Endothelial cell of umbilical vein (primary cell): ENCODE results near the gene PDCD7. TPM values are rescaled to one million over a fixed set of nuclear protein-coding genes. Genes with fewer than 3 reads are reported as not detected.

Experiments used
- BruUV-seq: library from RNA; stranded (reverse); fragments of 400-500 nt; replicated peaks from 2 replicates; lab custom pipeline; 2021; lab: Mats Ljungman, UMichigan
- CTCF ChIA-PET: fragments of 300-600, 350-600 bp; sonication (Branson Sonifier 250); formaldehyde crosslinking; loops from one replicate; lab custom pipeline; 2021; ENCODE audit warnings: antibody characterized with exemption, inconsistent platforms; lab: Charles Lee
- POLR2A ChIA-PET: fragments of 300-600, 350-600 bp; sonication (Branson Sonifier 250); formaldehyde crosslinking; loops from one replicate; lab custom pipeline; 2021; ENCODE audit warnings: antibody characterized with exemption, inconsistent platforms; lab: Charles Lee
- DNase-seq: peaks from one replicate; pipeline ENCODE4 v3.0.0-alpha.2; 2011; ENCODE audit warnings: low read depth, low spot score
- FAIRE-seq: peaks from 2 replicates; lab custom pipeline; 2011; peaks lifted over from hg19 to GRCh38; lab: Jason Lieb, UNC
- H2AFZ ChIP-seq: 2 replicates; pipeline ENCODE4 v1.6.0; 2012; ENCODE audit warnings: low read depth, low read length, control low read depth, inconsistent platforms
- H3K27ac ChIP-seq: 2 replicates; pipeline ENCODE4 v1.5.1; 2011; ENCODE audit warnings: low read depth, mild to moderate bottlenecking, control low read depth, low read length, moderate library complexity; ENCODE audit not compliant: insufficient read depth
- H3K27me3 ChIP-seq, 2 experiments: 2 replicates each; pipeline versions ENCODE4 v1.6.0 to v1.6.1; 2011; ENCODE audit warnings: low read length in 2 of 2, mixed read lengths in 1 of 2; ENCODE audit not compliant: control insufficient read depth in 2 of 2, insufficient read depth in 2 of 2
- H3K36me3 ChIP-seq, 2 experiments: 2 replicates in 1 of 2; 3 replicates in 1 of 2; pipeline ENCODE4 v1.5.1; 2011; ENCODE audit warnings: low read length in 2 of 2, mild to moderate bottlenecking in 1 of 2, moderate library complexity in 1 of 2; ENCODE audit not compliant: control insufficient read depth in 2 of 2, insufficient read depth in 2 of 2; ENCODE audit errors: extremely low read depth in 1 of 2
- H3K4me1 ChIP-seq: 3 replicates; pipeline ENCODE4 v1.5.1; 2011; ENCODE audit warnings: mild to moderate bottlenecking, low read length; ENCODE audit not compliant: control insufficient read depth, insufficient read depth; ENCODE audit errors: extremely low read depth
- H3K4me2 ChIP-seq: 2 replicates; pipeline ENCODE4 v1.6.1; 2011; ENCODE audit warnings: low read length, control low read depth, mixed read lengths; ENCODE audit not compliant: insufficient read depth
- H3K4me3 ChIP-seq, 3 experiments: fragments of 200-600 bp in 1 of 3; sonication (generic), shearing (Covaris generic) in 1 of 3; replicated peaks in 1 of 3; 2 replicates each; pipeline ENCODE4 v1.5.1; 2011 to 2016; ENCODE audit warnings: control low read depth in 3 of 3, low read length in 3 of 3, mild to moderate bottlenecking in 2 of 3, inconsistent platforms in 1 of 3, low read depth in 1 of 3, moderate library complexity in 1 of 3; ENCODE audit not compliant: insufficient read depth in 1 of 3
- H3K79me2 ChIP-seq: 2 replicates; pipeline ENCODE4 v1.6.0; 2012; ENCODE audit warnings: low read length, inconsistent platforms; ENCODE audit not compliant: control insufficient read depth, insufficient read depth
- H3K9ac ChIP-seq: replicated peaks from 2 replicates; pipeline ENCODE3; 2011; ENCODE audit warnings: low read length, control low read depth; ENCODE audit not compliant: insufficient read depth; ENCODE audit errors: extremely low read depth
- H3K9me1 ChIP-seq: replicated peaks from 3 replicates; pipeline ENCODE4 v1.6.0; 2011; ENCODE audit warnings: mild to moderate bottlenecking, low read length; ENCODE audit not compliant: control insufficient read depth, insufficient read depth; ENCODE audit errors: extremely low read depth
- H3K9me3 ChIP-seq: replicated peaks from 2 replicates; pipeline ENCODE4 v1.5.1; 2012; ENCODE audit warnings: low read length, inconsistent platforms; ENCODE audit not compliant: control insufficient read depth, insufficient read depth
- H4K20me1 ChIP-seq: replicated peaks from 2 replicates; pipeline ENCODE3; 2011; ENCODE audit warnings: mild to moderate bottlenecking, low read length; ENCODE audit not compliant: control insufficient read depth, insufficient read depth; ENCODE audit errors: extremely low read depth
- CTCF ChIP-seq, 2 donors: IDR thresholded peaks; 1 replicate in 1 of 2; 2 replicates in 1 of 2; pipeline ENCODE4 v1.5.1; 2011; ENCODE audit warnings: low read length in 2 of 2, mild to moderate bottlenecking in 2 of 2, moderate library complexity in 2 of 2, control low read depth in 1 of 2, inconsistent platforms in 1 of 2, low read depth in 1 of 2; ENCODE audit not compliant: insufficient read depth in 1 of 2; ENCODE audit errors: extremely low read depth in 1 of 2
- EZH2 ChIP-seq: IDR thresholded peaks from 2 replicates; pipeline ENCODE4 v1.6.1; 2012; ENCODE audit warnings: borderline replicate concordance, low read depth, mild to moderate bottlenecking, moderate library complexity, low read length, inconsistent platforms; ENCODE audit not compliant: severe bottlenecking
- FOS ChIP-seq: IDR thresholded peaks from 2 replicates; pipeline ENCODE4 v1.6.1; 2011; ENCODE audit warnings: mild to moderate bottlenecking, low read length, moderate library complexity, borderline replicate concordance; ENCODE audit not compliant: insufficient read depth
- GATA2 ChIP-seq: IDR thresholded peaks from 2 replicates; pipeline ENCODE4 v1.7.0; 2011; ENCODE audit warnings: low read depth, mild to moderate bottlenecking, moderate library complexity, mixed read lengths, low read length; ENCODE audit not compliant: insufficient read length, insufficient read depth
- JUN ChIP-seq: IDR thresholded peaks from 2 replicates; pipeline ENCODE4 v1.6.1; 2011; ENCODE audit warnings: borderline replicate concordance, low read depth; ENCODE audit not compliant: insufficient read length, insufficient read depth
- MAX ChIP-seq: IDR thresholded peaks from 2 replicates; pipeline ENCODE4 v1.6.1; 2011; ENCODE audit not compliant: insufficient read depth, insufficient read length
- MYC ChIP-seq: IDR thresholded peaks from one replicate; pipeline ENCODE4 v1.6.1; 2011; ENCODE audit warnings: mild to moderate bottlenecking, low read depth, low read length
- POLR2A ChIP-seq: IDR thresholded peaks from 2 replicates; pipeline ENCODE4 v1.6.1; 2012; ENCODE audit warnings: low read depth, mild to moderate bottlenecking, control low read depth, low read length
- POLR2AphosphoS5 ChIP-seq: IDR thresholded peaks from 2 replicates; pipeline ENCODE4 v1.6.1; 2012; ENCODE audit warnings: low read depth, mild to moderate bottlenecking, control low read depth, low read length, moderate library complexity; ENCODE audit not compliant: insufficient read depth
- dilution Hi-C: fragments of 300-500 bp; cut with MboI; formaldehyde crosslinking; loops from one replicate; pipeline ENCODE4 v1.15.0; 2019; ENCODE audit warnings: low sequenced_read_pairs; ENCODE audit not compliant: extremely low pct_ligation_motif_present
- intact Hi-C: fragments of 100-400 bp; cut with micrococcal nuclease; formaldehyde crosslinking; loops from one replicate; pipeline ENCODE4 v1.10.0; 2022
- polyA plus RNA-seq, 4 experiments: library from polyadenylated mRNA; depleted of rRNA in 3 of 4; stranded (reverse) in 3 of 4; unstranded in 1 of 4; fragments of >200 nt; gene quantifications; 2 replicates each; pipeline versions ENCODE4 v1.2.1 to v1.2.3, GENCODE V29; 2011 to 2012; ENCODE audit warnings: missing spikeins in 1 of 4
- total RNA-seq: library from RNA; stranded (reverse); gene quantifications from 2 replicates; pipeline ENCODE4 v1.2.3, GENCODE V29; 2021

PDCD7 gene
- total and polyA plus RNA-seq, 2 donors (not counting 3 experiments of a cell fraction or from before 2014, with no cell fraction given), result 12.1 to 19.5 TPM

- no peak overlapping the region for H2AFZ ChIP-seq
- H3K36me3 ChIP-seq, result peaks cover 0 to 9% of the 10 kb centered on the region in 2 experiments
- FAIRE-seq, result no peak
- intact Hi-C loops, result no loop called here
- no peaks in the 10 kb centered on the region for H4K20me1 ChIP-seq
- no peak overlapping the region for H3K9ac ChIP-seq
- DNase-seq, result no peak
- H3K27me3 ChIP-seq, result no peaks in the 10 kb centered on the region
- H3K9me3 ChIP-seq, result no peaks in the 10 kb centered on the region
- H3K4me1 ChIP-seq, result no peaks in the 10 kb centered on the region
- no peak overlapping the region for H3K27ac ChIP-seq
- no peak for TF ChIP-seq GATA2
- TF ChIP-seq MAX, result no peak
- TF ChIP-seq MYC, result no peak
- no peak for TF ChIP-seq JUN
- TF ChIP-seq POLR2A, result no peak
- TF ChIP-seq CTCF (IDR thresholded peaks at IDR 0.05; ENCODE audit: extremely low read depth in 1 of 2, insufficient read depth in 1 of 2, low read depth in 1 of 2, low read length in 2 of 2), result no peak
- TF ChIP-seq POLR2AphosphoS5, result no peak
- no peak for TF ChIP-seq EZH2
- no peak for TF ChIP-seq FOS
- H3K9me1 ChIP-seq, result no peaks in the 10 kb centered on the region
- H3K79me2 ChIP-seq, result no peaks in the 10 kb centered on the region
- H3K4me2 ChIP-seq, result no peak overlapping the region
- dilution Hi-C loops, result no loop called here
- ChIA-PET POLR2A (no interaction called here), CTCF (interaction anchor here (1.2 kb wide), 1 partner anchor 10 kb away, joined by 6 read pairs; no protein-coding TSS in a partner anchor)
- no peak overlapping the region for H3K4me3 ChIP-seq
- BruUV-seq, result no TSS peak
These were observed 36.9 kb downstream of the PDCD7 start for GRCh38 chr15:65096481-65097385.
